Activated CD4-positive, alpha-beta T cell treated with anti-CD3 and anti-CD28 coated beads for 48 hours (primary cell): ENCODE results near the gene GAB1.

Experiments
- DNase-seq: peaks from one replicate; pipeline ENCODE4 v3.0.0-alpha.2; 2020

The GAB1 gene

DNA sequence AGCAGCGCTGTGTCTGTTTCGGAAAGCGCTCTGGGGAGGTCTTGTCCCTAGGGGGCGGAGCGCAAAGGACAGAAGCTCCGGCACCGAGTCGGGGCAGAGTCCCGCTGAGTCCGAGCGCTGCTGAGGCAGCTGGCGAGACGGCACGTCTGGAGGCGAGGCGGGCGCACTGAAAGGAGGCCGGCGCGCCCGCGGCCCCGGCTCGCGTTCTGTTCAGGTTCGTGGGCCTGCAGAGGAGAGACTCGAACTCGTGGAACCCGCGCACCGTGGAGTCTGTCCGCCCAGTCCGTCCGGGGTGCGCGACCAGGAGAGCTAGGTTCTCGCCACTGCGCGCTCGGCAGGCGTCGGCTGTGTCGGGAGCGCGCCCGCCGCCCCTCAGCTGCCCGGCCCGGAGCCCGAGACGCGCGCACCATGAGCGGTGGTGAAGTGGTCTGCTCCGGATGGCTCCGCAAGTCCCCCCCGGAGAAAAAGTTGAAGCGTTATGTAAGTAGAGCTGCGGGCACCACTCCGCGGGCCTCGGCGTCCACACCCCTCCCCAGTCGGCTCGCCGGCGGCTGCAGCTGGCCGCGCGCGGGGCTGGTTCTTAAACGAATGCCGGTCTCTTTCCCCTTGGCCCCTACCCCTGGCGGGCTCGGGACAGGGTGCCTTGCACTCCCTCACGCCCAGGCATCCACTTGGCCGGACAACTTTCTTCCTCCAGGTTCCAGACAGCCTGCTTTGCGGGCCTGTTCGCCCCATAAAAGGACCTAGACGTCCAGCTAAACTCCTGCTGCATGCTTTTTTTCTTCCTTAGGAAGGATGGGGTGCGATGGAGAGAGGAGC, at the start of gene GAB1:
TSS of gene GAB1 (plus strand) at position 96 of the 819 bp plus-strand sequence. CDS start at position 409, 313 bp downstream.
- peak; percentile 48 for DNase-seq

DNA sequence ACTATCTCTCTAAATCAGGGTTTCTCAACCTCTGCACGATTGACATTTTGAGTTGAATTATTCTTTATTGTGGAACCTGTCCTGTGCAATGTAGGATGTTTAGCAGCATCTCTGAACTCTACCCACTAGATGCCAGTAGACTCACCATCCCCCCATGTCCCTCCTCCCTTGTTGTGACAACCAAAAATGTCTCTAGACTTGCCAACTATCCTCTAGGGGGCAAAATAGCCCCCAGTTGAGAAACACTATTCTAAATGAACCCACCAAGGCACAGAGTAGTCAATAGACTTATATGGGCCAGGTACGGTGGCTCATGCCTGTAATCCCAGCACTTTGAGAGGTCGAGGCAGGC, 49.1 kb upstream of the GAB1 start:
- DNase-seq: no peak

DNA sequence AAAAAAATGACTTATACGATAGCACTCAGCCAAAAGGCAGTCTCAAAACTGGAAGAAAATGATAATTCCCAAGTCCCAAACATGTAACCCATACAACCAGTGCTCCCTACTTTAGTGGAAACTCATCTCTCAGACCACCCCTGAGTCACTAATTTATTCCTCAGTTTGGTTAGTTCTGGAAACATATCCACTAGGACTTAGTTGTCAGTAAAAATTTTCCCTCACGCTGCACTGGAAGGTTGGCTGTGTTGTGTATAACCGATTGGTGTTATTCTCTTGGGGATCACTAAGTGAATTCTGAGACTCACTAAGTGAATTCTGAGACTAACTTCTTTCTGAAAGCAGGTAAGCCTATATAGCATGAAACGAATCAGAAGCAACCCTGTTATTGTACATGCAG, 48.5 kb upstream of the GAB1 start:
- no peak for DNase-seq

DNA sequence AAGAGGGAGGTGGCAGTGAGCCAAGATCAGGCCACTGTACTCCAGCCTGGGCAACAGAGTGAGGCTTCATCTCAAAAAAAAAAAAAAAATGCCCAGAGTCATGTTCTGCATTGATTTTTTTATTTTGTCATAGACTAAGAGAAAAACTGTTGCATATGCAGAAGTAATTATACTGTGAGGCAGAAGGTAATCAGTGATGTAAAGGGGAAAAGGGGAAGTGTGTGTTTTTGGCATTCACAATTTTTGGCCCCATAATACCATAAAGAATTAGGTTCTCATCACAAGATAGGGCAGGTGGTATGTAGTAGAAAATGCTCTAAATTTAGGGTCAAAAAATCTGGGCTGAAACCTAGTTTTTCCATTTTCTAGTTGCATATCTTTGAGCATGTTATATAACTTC, 47.3 kb upstream of the GAB1 start:
- DNase-seq: no peak

DNA sequence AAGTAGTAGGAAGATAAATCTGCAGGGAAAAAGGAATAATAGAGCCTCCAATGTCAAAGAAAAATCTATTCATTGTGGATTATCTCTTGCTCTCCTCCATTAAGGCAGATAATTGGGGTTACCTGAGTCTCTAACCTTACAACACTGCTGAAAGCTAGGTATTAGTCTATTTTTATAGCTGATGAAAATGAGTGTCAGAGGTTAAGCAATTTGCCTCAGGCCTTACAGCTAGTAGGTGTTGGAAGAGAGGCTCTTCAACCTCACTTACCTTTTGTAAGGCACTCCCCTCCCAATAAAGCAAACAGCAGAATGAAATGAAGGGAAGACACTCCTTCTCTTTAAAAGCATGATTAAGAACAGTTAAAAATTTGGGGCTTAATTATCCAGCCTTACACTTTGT, 45.4 kb upstream of the GAB1 start:
- no peak for DNase-seq

DNA sequence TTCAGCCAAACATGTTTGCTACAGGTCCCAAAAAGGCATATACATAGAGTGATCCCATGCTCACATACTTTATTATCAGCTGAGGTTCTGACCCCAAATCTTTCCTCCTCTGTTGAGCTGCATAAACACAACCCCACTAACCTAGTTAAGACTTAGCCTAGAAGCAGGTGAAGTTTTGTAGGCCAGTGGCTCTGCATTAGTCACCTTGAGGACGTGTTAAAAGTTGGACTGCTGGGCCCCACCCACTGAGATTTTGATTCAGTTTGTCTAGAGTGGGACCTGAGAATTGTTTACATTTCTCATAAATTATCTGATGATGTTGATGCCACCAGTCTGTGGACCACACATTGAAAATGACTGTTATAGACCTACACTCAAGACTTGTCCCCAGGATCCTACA, 43.8 kb upstream of the GAB1 start:
- no peak for DNase-seq

DNA sequence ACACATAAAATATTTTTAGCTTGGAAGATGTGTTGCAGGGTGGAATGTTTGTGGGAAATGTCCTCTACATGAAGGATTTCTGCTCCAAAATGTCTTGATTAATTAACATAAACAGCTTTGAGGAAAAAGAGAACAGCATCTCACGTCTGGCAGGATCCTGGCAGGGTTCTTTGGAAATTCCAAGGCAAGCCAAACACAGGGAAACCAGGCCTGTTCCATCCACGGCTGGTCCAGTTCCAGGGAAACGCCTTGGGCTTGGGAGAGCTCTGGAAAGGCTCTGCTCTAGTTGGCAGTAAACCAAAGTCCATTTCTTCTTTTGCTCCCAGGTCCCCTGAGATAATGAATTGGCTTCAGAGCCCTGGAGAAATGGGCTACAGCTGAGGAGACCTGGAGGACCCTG, 42.4 kb upstream of the GAB1 start:
- no peak for DNase-seq

DNA sequence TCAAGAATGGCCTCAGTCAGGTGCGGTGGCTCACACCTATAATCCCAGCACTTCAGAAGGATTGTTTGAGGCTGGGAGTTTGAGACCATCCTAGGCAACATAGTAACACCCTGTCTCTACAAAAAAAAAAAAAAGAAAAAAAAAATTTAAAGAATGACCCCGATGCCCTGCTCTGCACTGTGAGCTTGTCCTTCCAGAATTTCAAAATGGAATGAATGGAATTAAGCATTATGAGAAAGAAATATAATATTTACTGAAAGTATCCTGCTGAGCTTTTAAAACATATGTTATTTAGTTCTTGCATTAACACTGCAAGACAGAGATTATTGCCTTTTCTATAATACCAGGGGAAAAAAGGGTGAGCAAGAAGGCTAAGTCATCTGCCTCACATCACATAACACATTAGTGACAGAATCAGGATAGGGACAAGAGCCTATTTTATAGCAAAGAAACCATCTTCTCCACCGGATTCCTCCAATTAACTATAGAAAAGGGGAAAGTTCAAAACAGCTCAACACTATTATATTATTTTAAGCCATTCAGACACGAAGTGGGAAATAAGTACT, 41.9 kb upstream of the GAB1 start:
- DNase-seq: no peak

DNA sequence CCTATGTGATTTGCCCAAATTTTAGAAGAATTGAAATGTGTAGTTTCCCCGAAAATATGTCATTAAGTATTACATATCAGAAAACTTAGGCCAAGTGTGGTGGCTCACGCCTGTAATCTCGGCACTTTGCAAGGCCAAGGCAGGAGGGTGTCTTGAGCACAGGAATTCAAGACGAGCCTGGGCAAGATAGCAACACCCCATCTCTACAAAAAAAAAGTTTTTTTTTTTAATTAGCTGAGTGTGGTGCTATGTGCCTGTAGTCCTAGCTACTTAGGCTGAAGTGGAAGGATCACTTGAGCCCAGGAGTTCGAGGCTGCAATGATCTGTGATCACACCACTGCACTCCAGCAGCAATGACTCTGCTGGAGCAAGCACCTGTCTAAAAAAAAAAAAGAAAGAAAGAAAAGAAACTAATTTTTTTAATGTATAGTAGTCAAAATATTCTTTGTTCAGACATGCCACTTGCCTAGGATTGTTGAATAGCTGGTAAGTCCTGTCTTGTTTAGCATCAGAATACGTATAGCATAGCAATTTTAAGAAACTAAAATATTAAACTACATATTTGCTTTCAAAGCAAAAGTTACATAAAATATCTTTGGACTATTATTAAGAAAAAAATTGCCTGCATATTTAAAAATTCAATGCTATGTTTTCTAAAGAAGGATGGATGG, 40.1 kb upstream of the GAB1 start:
- DNase-seq: no peak

DNA sequence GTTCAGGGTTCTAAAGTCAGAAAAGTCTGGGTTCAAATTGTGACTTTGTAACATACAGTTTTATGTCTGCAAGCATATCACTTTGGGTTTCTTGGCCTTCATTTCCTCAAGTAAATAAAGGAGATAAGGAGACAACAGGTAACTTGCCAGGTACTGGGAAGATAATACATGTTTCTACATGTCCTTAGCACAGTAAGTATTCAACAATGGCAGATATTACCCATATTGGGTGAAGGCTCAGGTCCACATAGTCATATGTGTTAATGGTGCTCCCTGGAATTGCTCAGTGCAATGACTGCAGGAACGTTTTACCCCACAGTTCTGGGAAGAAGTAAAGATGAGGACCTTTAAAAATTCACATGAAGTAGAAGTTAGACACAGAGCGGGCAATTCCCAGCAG, 35.8 kb upstream of the GAB1 start:
- no peak for DNase-seq

DNA sequence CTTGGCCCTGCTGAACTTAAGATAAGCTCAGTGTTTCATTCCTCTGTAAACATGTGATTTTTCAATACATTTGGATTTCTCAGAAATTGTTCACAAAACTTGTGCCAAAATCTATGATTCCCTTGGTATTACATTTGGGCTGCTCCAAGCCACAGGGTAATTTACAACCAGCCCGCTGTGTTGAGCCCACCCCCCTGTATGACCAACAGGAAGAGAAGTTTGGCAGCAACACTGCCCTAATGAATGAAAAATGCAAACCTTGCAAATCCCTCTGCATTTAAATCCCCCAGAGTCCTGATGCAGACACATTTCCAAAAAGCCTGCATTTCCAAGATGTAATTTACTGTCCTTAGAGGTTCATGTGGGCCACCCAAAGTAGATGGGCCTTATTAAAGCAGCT, 34.1 kb upstream of the GAB1 start:
- no peak for DNase-seq

DNA sequence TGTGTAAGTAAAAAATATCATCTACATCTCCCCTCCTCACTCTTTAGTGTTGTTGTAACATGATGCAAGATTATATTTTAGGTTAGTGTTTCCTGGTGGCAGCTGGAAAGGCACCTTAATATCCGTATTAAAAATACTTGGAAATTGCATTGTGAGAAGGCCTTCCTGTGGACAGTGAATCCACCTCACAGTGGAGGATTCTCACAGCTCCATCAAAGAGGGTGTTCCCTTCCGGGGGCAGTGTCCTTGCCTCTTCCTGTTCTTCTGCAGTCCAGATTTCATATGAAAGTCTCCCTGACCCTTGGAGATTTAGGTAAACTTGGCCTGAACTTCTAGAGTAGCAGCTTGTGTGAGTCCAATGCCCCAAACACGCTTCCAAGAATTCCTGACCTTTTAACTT, 29.9 kb upstream of the GAB1 start:
- no peak for DNase-seq

DNA sequence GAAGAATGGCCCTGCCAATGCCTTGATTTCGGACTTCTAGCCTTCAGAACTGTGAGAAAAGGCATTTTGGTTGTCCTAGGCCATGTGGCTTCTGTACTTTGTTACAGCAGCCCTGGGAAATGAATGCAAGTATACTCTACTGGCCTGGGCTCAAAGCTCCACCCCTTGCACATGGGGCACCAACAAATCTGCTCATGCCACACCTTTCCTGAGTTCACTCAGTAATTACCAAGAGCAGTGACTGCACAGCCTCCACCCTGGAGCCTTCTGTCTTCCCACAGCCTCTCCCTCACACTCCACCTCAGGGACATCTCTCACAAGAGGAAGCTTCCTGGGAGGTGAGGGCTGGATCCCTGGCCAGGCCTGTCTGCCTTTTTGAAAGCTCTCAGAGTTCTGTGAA, 29.1 kb upstream of the GAB1 start:
- no peak for DNase-seq

DNA sequence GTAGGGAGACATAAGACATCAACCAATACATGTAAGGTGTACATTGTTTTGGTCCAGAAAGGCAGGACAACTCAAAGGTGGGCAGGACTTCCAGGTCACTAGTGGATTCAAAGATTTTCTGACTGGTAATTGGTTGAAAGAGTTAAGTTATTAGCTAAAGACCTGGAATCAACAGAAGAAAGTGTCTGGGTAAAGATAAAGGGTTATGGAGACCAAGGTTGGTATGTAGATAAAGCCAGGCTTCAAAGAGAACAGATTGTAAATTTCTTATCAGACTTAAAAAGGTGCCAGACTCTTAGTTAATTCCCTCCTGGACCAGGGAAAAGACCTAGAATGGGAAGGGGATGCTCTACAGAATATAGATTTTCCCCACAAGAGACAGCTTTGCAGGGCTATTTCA, 28.3 kb upstream of the GAB1 start:
- DNase-seq: no peak

DNA sequence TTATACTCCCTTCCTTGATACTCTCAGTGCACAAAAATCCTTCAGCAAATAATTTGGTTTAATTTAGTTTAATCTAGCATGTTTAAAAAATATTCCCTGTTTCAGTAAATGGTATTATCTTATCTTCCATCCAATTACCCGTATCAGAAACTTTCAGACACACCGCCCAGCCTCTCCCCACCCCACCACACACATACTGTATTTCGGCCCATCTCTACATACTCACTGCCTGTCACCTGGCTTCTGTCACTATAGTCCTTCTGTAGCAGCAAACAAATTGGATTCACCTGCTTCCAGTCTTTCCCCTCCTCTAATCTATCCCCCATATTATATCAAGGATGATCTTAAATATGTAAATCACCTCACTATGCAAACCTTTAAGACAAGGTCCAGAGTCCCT, 24.8 kb upstream of the GAB1 start:
- no peak for DNase-seq

DNA sequence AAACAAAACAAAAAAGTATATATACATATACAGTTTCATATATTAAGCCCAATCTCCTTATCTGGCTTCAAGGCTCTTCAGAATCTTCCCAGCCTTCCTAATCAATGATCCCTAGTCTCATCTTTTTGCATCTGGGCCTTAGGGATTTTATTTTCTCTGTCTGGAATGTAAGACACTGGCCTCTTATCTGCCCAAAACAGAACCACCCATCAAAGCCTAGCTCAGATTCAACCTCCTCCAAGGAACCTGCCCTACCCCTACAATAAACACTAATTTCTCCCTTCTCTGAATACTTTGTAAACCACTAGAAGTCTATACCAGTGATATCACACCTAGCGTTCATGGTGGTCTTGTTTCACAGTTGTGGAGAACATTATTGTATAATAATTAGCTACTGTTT, 23.2 kb upstream of the GAB1 start:
- no peak for DNase-seq

DNA sequence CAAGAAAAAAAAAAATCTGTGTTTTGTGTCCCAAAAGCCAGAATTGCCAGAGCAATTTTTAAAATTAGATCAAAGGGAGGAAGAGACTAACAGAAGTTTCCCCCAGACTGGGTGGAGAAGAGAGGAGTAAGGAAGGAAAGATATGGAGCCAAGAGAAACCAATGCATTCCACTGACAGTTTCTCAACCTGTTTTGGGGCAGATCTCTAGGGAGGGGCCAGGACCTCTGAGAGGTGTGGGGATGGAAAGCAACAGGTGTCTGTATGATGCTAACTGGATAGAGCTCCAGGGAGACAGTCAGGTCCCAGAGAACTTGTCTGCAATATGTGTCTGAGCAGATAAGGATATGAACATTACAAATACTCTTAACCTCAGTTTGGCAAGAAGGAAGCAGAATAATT, 22.7 kb upstream of the GAB1 start:
- DNase-seq: no peak

DNA sequence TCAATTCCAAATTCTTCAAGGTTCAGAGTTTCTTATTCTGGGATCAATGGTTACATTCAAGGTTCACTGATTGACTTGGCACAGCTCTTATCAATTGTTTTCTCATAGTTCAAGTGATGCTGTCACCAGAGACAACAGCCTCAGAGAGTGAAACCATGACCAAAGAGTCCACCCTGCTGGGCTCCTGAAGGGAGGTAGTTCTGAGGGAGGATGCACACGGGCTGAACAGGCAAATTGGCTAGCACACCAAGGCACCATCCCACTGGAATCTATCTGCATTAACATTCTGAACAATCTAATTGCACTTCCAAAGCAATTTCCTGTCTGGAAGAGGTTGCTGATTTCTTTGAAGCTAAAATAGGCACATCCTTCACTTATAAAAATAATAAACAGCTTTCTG, 16.6 kb upstream of the GAB1 start:
- DNase-seq: no peak

DNA sequence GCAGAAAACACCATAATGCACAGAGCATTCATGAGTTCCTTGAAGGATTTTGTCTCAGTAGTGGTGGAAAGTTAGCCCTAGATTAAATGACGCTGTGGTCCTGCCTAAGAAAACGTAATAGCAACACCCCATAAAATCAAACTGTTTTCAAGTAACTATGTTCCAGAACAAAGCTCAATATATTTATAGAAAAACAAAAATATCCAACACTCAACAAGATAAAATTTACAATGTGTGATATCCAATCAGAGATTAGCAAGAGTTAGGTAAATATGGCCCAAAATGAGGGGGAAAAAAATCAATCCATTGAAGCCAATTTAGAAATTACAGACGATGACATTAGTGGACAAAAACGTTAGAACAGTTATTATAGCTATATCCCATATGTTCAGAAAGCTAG, 9.9 kb upstream of the GAB1 start:
- no peak for DNase-seq

DNA sequence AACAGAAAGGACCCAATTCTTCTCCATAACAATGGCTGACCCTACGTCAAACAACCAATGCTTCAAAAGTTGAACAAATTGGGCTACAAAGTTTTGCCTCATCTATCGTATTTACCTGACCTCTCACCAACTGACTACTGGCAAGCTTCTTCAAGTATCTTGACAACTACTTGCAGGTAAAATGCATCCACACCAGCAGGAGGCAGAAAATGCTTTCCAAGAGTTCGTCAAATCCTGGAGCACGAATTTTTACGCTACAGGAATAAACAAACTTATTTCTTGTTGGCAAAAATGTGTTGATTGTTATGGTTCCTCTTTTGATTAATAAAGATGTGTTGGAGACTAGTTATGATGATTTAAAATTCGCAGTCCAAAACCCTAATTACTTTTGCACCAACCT, 6.7 kb upstream of the GAB1 start:
- DNase-seq: no peak

DNA sequence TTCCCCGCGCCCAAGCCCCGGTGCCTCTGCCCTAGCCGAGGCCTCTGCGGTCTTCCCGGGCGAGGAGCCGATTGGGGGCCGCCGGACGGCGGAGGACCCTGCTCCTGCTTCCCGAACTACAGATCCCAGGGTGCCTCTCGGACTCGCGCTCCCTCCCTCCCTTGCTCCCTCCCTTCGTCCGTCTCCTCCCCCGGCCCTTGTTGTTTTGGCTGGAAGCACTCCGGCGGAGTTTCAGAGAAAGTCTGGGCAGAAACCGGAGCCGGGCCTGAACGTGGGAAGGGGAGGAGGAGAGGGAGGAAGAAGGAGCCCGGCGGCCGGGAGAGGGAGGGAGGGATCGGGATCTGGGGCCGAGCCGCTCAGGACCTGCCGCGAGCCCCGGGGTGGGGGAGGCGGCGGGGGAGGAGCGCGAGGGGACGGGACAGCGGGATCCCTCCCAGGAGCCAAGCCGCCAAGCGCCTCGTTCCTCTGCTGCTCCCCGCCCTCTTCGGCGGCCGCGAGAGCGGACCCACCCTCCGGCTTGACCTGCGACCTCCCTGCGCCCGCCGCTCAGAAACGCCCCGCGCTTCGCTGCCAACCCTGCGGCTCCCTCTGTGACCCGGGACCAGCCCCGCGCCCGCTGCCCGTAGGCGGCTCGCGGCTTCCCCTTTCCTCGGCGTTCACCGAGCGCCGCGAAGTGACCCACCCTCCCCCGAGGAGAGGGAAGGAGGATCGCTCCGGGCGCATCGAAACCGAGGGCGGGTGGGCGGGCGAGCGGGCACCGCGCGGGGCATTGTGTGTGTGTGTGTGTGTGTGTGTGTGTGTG, 496 bp upstream of the GAB1 start:
- peak; percentile 32 for DNase-seq

DNA sequence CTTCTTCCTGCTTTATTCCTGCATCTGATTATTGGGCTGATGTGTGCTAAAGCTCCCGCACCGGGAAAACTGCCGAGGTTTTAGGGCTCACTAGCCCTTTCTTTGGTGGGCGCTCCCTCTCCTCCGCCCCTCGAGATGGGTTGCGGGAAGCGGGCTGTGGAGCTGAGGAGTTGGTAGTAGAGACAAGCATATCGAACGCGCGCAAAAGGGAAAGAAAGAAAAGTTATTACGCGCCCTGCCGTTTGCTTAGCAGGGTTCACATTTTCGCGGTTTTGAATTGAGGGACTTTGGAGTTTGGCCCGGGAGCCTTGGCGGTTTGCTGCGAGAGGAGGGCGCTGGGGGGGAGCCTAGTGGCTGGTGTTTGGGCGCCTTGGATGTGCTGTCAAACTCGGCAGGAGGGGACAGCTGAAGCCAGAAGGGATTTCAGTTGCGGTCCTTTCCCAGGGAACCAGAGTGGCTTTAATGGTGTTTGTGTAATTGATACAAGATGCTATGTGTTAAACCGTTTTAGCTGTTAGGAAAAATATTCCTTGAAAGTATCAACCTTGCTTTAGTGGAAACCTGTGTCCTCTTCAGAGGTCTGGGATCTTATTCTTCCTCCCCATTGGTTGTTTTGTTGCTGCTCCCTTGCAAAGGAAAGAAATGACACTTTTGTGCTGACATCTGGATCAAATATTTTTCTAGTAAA, 1.1 kb downstream of the GAB1 start:
- DNase-seq: peak; percentile 9

DNA sequence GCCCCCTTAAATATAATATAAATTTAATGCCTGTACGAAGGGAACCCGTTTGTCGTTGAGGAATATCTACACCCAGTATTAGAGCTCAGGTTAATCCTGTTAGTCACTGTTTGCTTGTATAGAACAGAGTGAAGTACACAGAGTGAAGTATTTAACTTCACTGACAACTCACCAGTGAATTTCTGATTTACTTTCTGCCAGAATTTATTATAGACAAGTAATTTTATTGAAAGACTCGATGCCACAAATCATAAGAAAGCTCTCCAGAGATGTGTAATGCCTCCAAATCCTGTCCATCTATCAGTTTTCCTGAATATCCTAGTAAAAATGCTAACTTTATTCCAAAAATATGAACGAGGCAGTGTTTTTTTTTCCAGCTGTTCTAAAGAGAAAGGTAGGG, 1.6 kb downstream of the GAB1 start:
- DNase-seq: no peak
